ENCODE results near the gene SOCS7.

GRCh38 chr17:38430316-38430715 lies 78.7 kb downstream of the SOCS7 start:
- TF ChIP-seq CTCF (IDR thresholded peaks at IDR 0.05): no peak
- no peak for TF ChIP-seq POLR2A (IDR thresholded peaks at IDR 0.05)
- TF ChIP-seq POLR2AphosphoS5 (IDR thresholded peaks at IDR 0.05): no peak

Measured in transverse colon (tissue), 4 donors.